VCaP (cell line): Measurements from ENCODE around the gene TMEM115.
A peak's percentile ranks its signal among the peaks of the same experiment; 100 is the strongest.

Experiments used
- H3K27ac ChIP-seq: fragments of 450-650 bp; 2 replicates; pipeline ENCODE4 v1.5.1; 2017
- CTCF ChIP-seq: fragments of 450-650 bp; conservative IDR thresholded peaks from 2 replicates; pipeline ENCODE4 v1.5.1; 2017; ENCODE audit warnings: mild to moderate bottlenecking, moderate library complexity

Gene TMEM115

GRCh38 chr3:50351323-50351697 is 8.0 kb downstream of the TMEM115 start:
- no peak for TF ChIP-seq CTCF
- H3K27ac ChIP-seq, result peak overlapping the region; percentile 91

GRCh38 chr3:50350527-50351322 is 8.6 kb downstream of the TMEM115 start, which contains the start of the genes CYB561D2 and NPRL2:
CYB561D2 (plus strand) TSS chr3:50350862; CDS start chr3:50351434, 572 bp downstream.
NPRL2 (minus strand) TSS chr3:50350775; CDS start chr3:50350652, 123 bp downstream.
- no peak for TF ChIP-seq CTCF
- peak within 1 kb of the TSS; percentile 91 for H3K27ac ChIP-seq

- H3K27ac ChIP-seq, result peak overlapping the region; percentile 91
- no peak for TF ChIP-seq CTCF
Observed at GRCh38 chr3:50350213-50350526, 9.2 kb downstream of the TMEM115 start.

- TF ChIP-seq CTCF, result peak; percentile 89
- peak overlapping the region; percentile 91 for H3K27ac ChIP-seq
Observed at GRCh38 chr3:50347187-50347813, 12.0 kb downstream of the TMEM115 start.

- peak within 1 kb of the TSS; percentile 58 for H3K27ac ChIP-seq
- TF ChIP-seq CTCF, result no peak
Observed at GRCh38 chr3:50345586-50346234, 13.6 kb downstream of the TMEM115 start, which contains the start of gene ZMYND10. ZMYND10 (minus strand) TSS chr3:50345732; CDS start chr3:50345579, 153 bp downstream.

- no peak for TF ChIP-seq CTCF
- H3K27ac ChIP-seq, result peak overlapping the region; percentile 58; the same call in 1 of the 2 replicates
Observed at GRCh38 chr3:50345008-50345407, 14.3 kb downstream of the TMEM115 start.
